ENCODE results near the gene TTLL13. TPM values are rescaled to one million over a fixed set of nuclear protein-coding genes. Genes with fewer than 3 reads are reported as not detected.

Gene TTLL13, protein sequence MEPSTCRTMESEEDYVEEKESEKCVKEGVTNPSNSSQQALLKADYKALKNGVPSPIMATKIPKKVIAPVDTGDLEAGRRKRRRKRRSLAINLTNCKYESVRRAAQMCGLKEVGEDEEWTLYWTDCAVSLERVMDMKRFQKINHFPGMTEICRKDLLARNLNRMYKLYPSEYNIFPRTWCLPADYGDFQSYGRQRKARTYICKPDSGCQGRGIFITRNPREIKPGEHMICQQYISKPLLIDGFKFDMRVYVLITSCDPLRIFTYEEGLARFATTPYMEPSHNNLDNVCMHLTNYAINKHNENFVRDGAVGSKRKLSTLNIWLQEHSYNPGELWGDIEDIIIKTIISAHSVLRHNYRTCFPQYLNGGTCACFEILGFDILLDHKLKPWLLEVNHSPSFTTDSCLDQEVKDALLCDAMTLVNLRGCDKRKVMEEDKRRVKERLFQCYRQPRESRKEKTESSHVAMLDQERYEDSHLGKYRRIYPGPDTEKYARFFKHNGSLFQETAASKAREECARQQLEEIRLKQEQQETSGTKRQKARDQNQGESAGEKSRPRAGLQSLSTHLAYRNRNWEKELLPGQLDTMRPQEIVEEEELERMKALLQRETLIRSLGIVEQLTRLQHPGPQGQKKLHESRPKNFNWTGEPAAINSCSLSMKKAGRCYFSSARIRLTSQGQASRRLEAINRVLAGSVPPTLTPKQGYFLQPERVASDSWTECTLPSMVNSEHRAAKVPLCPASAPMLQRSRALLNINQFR
- under 1 TPM in 5 of 10 donors, not detected in 5; 0.10 to 0.97 (median 0.50) TPM for polyA plus RNA-seq (ENCODE audit: insufficient read length in 10 of 10)
- long read RNA-seq, donor 1 = 0 reads
- long read RNA-seq, donor 2 = 0 reads
- long read RNA-seq, donor 3 = 0 reads
- long read RNA-seq, donor 4 = 0 reads
- long read RNA-seq, donor 5 = 0 reads
- long read RNA-seq, donor 6 = 0 reads
- long read RNA-seq, donor 7 = 0 reads
- long read RNA-seq, donor 8 = 0 reads
- long read RNA-seq, donor 9 = 0 reads

DNA sequence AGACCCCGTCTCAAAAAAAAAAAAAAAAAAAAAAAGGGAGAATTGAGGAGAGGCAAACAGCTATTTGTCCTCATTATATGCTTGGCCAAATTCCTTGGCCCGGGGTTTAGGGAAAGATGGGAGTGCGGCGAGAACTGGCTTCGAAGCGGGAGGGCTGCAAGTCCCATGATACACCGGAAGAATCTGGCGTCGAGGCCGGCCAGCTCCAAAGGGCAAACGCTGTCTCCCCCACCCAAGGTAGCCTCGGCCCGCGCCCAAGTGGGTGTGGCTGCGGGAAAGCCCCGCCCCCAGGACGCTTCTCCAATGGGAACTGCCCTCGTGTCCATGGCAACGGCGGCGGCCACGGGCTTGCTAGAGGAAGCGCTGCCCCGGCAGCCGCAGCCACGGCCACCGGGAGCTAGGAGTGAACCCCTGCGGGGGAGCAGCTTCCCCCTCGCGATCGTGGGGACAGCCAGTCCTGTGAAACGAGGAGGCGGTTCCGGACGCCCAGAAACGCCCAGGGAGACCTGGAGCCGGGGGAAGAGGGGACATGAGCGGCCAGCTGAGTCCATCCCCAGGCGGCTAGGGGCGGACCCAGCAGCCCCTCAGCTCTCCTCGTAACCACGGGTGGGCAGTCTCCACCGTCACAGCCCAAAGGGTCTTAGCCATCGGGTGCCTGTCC, at the start of gene TTLL13:
TSS of gene TTLL13 (plus strand) at position 354 of the 661 bp plus-strand sequence. CDS start 1,075 bp downstream, outside the sequence.
- DNase-seq = peak; percentile 79 to 94 (median 86)

GRCh38 chr15:90200534-90201129, 48.7 kb upstream of the TTLL13 start:
- DNase-seq = no peak

DNA sequence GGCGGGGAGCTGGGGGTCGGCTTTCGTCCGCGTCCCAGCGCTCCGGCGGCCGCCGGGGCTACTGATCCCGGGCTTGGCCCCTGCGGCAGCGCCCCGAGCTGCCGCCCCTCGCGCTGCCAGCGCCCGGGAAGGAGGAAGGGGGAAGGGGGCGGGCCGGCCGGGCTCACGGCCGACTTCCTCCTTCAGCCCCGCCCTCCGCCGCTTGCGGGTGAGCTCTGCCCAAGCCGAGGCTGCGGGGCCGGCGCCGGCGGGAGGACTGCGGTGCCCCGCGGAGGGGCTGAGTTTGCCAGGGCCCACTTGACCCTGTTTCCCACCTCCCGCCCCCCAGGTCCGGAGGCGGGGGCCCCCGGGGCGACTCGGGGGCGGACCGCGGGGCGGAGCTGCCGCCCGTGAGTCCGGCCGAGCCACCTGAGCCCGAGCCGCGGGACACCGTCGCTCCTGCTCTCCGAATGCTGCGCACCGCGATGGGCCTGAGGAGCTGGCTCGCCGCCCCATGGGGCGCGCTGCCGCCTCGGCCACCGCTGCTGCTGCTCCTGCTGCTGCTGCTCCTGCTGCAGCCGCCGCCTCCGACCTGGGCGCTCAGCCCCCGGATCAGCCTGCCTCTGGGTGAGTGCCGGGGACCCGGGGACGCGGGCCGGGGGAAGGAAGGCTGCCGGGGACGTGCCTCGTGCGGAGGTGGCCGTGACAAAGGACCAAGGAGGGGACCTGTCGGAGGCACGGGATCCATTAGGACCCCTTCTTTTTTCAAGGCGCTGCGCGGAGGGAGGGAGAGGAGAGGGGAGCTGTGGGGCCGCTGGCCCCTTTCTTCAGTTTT, 48.0 kb upstream of the TTLL13 start, which contains the start of gene SEMA4B:
TSS of gene SEMA4B (plus strand) at position 201 of the 814 bp plus-strand sequence. CDS start at position 450, 249 bp downstream.
- DNase-seq = peak; percentile 49 to 91 (median 73)

GRCh38 chr15:90201944-90202375, 47.4 kb upstream of the TTLL13 start:
- DNase-seq = no peak

DNA sequence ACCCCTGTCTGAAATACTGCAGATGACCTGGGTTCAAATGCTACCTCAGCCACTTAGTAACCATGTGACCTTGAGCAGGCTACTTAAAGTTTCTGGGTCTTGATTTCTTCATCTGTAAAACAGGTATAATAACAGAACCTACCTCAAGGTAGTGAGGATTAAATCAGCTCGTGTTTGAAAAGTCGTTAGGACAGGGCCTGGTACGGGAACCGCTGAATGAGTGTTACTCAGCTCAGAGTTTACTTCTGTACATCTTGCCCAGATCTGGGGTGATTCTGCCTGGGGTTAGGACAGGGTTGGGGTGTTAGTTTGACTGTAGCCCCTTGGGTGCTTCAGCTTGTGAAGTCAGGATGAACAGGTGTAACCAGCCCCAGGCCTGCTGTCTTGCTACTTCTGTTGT, 46.4 kb upstream of the TTLL13 start:
- DNase-seq = no peak

- DNase-seq = no peak
Measured at GRCh38 chr15:90203473-90203872, 45.9 kb upstream of the TTLL13 start.

DNA sequence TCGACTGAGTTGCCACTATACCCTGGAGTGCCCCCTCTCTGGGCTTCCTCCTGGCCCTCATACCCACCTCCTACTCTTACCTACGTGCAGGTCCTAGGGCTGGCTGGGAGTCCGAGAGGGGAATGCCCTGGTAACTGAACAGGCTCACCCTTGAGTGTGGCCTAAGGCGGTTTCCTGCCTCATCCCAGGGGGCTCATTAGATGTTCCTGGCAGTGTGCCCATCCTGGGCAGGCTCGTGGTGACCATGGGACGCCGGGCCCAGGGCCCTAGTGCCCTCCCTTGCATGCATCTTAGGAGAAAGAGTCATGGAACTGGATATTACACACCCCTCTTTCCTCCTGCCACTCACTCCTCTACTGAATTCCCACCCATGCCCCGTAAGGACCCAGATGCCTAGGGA, 45.4 kb upstream of the TTLL13 start:
- DNase-seq = no peak

DNA sequence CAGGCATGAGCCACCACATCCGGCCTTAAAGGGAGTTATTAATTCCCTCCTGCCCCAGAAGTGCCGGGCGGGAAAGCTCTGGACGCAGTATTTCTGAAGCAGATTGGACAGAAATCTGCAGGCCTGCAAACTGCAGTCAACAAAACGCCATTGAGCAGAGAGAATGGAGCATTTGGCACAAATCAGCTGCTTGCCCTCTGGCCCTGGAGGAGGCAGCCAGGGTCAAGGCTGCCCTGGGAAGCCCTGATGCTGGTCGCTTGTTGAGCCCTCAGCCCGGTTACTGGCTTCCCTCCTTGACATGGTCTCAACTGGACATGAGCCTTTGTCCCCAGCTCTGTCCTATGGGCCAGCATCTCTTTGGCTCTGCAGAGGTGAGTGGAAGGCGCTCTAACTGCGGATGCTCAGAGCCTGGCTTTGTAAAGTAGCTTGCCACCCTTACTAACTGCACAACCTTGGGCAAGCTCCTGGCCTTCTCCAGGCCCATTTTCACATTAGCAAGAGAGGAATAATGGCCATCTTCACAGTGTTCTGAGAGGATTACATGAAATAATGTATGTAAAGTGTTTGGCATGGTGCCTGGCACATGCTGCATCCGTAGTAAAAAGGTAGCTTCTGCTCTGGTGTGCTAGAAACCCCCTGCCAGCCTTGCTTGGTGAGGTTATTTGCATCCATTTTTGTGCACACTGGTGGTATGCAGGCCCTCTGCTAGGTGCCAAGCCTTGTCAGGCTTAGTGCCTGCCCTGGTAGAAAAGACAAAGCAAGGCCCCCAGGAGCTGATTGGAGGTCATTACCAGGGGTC, 44.1 kb upstream of the TTLL13 start:
- DNase-seq = no peak

GRCh38 chr15:90205886-90206285, 43.5 kb upstream of the TTLL13 start:
- DNase-seq = no peak

DNA sequence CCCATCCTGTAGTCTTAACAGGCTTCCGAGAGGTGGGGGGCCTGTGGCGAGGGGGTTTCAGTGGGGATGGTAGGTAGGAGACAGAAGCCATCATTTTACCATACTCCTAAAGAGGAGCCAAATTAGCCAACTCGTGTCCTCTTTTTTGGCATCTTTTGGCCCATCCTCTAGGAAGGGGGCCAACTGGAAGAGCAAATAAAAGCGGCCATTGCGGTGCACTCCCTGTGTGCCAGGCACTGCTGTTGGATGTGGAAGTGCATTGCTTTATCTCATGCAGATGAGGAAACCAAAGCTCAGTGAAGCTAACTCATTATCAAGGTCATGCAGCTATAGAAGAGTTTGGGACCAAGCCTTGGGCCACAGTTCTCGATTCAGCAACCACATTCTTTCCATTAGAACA, 42.1 kb upstream of the TTLL13 start:
- DNase-seq = no peak

DNA sequence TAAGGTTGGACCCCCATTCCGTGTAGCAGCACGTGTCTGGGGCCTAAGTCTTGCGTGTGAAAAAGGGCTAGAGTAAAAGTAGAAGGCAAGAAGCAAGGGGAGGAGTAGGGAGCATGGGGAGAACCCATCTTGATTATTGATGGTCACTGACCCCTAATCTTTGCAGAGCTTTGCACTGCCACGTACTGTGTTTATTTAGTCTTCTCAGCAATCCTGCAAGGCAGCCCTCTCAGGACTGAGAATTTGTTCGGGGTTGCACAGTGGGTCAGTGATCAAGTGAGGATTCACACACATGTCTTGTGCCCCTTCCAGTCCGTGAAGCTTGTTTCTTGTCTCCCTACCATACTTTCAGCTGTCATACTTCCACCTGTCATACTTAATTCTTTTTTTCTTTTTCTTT, 41.0 kb upstream of the TTLL13 start:
- no peak for DNase-seq

- no peak for DNase-seq
Measured at GRCh38 chr15:90209591-90209990, 39.8 kb upstream of the TTLL13 start.

- no peak for DNase-seq
Measured at GRCh38 chr15:90210593-90210992, 38.8 kb upstream of the TTLL13 start.

GRCh38 chr15:90211009-90211408, 38.3 kb upstream of the TTLL13 start:
- DNase-seq = no peak

GRCh38 chr15:90211440-90212143, 37.8 kb upstream of the TTLL13 start:
- DNase-seq = no peak

- DNase-seq = no peak
Measured at GRCh38 chr15:90212221-90213098, 36.9 kb upstream of the TTLL13 start.

GRCh38 chr15:90213122-90213817, 36.1 kb upstream of the TTLL13 start:
- no peak for DNase-seq
